ENCODE data around the gene LEKR1.
"Not testable (repeated sequence)": the region's sequence is repeated elsewhere in the genome, so short reads cannot be mapped to it uniquely, and the experiment has no call there.

LEKR1 gene

DNA sequence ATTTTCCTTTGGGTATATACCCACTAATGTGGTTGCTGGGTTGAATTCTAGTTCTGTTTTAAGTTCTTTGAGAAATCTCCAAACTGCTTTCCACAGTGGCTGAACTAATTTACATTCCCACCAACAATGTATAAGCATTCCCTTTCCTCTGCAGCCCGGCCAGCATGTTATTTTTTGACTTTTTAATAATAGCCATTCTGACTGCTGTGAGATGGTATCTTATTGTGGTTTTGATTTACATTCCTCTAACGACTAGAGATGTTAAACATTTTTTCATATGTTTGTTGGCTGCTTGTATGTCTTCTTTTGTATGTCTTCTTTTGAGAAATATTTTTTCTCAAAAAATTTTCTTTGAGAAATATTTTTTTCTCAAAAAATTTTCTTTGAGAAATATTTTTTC, 84.7 kb downstream of the LEKR1 start:
- DNase-seq: not testable (repeated sequence)

GRCh38 chr3:156914300-156914699, 88.1 kb downstream of the LEKR1 start:
- DNase-seq: not testable (repeated sequence)

DNA sequence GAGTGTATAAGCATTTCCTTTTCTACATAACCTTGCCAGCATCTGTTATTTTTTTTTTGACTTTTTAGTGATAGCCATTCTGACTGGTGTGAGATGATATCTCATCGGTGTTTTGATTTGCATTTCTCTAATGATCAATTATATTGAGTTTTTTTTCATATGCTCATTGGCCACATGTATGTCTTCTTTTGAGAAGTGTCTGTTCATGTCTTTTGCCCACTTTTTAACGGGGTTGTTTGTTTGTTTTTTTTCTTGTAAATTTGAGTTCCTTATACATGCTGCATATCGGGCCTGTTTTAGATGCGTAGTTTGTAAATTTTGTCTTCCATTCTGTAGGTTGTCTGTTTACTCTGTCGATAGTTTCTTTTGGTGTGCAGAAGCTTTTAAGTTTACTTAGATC, 89.2 kb downstream of the LEKR1 start:
- no peak for DNase-seq

DNA sequence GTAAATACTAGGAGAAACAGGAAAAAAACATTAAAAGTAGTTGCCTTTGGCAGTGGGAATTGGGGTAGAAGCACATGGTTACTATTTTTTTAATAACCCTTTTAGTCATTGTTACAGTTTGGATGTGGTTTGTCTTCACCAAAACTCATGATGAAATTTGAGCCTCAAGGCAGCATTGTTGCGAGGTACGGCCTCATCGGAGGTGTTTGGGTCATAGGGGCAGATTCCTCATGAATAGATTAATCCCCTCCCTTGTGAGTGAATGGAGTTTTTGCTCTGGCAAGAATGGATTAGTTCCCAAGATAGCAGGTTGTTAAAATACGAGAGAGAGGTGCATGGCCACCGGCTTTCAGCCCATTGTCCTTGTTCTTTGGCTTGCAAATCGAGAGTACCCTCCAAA, 92.6 kb downstream of the LEKR1 start:
- no peak for DNase-seq

GRCh38 chr3:156919818-156920217, 93.7 kb downstream of the LEKR1 start:
- DNase-seq: no peak

DNA sequence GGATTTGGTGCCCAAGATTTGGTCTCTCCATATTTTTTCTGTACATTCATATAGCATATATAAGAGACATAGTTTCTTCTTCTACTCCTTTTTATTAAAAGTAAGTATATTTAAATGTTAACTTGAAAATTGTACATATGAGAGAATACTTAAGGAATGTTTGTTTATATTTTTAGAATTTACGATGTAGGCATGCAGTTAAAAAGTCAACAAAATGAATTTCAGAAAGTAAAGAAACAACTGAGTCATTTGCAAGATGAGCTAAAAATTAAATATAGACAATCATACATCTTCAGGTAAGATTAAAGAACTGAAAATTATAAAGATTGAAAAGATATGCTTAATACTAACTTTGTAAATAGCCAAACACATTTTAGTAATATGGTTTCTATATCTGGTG, 94.2 kb downstream of the LEKR1 start:
- DNase-seq: no peak

GRCh38 chr3:156923349-156923748, 97.2 kb downstream of the LEKR1 start:
- no peak for DNase-seq

DNA sequence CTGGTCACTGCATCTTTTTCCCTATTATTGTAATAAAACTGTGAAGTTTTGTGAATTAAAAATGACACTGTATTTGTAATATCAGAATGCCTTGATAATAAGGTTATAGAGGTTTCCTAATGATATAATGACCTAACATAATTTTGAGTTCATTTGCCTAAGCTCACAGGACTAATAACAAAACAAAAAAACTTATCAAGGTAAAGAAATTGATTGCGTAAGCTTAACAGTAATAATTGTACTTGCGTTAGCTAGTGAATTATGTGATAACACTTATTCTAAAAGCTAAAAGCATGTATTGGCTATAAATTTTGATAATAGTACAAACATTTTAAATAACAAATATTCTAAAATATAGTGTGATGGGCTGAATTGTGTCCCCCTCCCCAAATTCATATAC, 112.6 kb downstream of the LEKR1 start:
- DNase-seq: no peak

DNA sequence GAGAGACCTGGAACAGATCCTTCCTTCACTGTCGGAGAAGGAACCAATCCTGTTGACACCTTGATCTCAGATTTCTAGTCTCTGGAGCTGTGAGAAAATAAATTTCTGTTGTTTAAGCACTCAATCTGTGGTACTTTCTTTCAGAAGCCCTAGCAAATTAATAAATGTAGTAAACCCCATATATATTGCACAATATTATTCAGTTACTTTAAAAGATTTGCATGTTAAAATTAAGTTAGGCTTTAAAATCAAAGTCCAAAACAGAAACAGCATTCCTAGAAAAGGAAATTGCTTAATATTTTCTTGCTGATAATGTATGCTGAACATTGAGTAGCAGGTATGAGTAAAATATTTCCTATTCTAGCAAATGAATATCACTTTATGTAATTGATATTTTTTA, 113.2 kb downstream of the LEKR1 start:
- no peak for DNase-seq

DNA sequence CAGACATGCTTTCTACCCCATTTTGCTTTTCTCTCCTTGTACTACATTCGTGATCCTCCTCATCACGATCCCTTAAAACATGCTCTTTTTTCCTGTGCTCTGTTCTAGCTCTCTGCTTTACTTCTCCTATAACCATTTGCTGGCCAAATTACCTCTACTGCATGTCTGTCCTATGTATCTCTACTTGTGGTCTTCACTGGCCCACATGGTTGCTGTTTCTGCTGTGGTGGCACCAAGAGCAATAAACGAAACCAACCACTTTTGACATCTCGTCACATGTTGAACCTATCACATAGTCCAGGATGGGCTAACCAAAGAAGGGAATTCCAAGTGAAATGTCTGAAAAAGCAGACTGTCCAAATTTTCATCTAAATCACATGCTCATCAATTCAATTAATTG, 115.2 kb downstream of the LEKR1 start:
- DNase-seq: no peak

DNA sequence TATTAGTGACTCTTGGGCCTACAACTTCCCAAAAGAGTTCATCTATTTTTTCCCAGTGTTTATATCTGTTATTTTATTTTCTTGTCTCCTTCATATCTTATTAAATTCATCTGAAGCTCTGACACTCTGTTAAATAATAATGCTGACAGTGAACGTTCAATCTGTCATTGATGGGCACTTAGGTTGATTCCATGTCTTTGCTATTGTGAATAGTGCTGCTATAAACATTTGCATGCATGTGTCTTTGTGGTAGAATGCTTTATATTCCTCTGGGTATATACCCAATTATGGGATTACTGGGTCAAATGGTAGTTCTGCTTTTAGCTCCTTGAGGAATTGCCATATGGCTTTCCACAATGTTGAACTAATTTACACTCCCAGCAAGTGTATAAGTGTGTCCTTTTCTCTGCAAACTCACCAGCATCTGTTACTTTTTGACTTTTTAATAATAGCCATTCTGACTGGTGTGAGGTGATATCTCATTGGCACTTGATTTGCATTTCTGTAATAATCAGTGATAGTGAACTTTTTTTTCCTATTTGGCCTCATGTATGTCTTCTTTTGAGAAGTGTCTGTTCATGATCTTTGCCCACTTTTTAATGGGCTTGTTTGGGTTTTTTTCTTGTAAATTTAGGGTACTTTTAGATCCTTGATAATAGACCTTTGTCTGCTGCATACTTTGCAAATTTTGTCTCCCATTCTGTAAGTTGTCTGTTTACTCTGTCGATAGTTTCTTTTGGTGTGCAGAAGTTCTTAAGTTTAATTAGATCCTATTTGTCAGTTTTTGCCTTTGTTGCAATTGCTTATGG, 122.5 kb downstream of the LEKR1 start:
- DNase-seq: no peak

GRCh38 chr3:156952011-156952410, 125.9 kb downstream of the LEKR1 start:
- no peak for DNase-seq

GRCh38 chr3:156957715-156958114, 131.6 kb downstream of the LEKR1 start:
- DNase-seq: no peak

DNA sequence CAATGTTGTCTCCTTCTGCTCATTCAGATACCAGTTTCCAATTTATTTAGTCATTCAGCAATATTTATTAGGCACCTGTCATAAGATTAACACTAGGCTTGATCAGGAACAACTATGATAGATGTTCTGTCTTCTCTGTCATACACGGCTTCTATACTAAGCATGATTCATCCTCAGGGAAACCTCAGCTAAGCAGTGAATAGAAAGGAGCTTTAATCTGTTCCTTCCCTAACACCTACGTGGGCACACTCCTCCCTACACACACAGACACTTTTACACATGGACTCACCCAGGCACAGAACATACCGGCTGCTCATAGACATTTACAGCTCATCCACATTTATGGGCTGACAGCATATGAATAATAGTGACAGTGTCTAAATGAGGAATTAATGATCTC, 136.9 kb downstream of the LEKR1 start:
- DNase-seq: no peak

DNA sequence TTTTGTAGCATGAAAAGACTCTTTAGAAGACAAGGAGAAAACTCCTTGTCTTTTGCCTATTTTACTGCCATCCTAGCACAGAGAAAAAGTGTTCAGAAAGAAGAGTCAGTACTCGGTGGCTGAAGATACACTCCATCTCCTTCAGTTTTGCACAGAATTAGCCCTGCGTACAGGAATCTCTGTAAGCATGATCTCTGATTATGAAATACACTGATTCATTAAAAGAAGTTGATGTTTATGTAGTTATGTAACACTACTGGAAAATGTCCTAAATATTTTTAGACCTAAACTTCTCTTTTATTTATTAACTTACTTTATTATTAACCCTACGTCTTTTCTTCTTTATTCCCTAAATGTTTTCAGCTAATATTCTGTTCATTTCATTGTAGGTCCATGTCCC, 138.4 kb downstream of the LEKR1 start:
- no peak for DNase-seq

DNA sequence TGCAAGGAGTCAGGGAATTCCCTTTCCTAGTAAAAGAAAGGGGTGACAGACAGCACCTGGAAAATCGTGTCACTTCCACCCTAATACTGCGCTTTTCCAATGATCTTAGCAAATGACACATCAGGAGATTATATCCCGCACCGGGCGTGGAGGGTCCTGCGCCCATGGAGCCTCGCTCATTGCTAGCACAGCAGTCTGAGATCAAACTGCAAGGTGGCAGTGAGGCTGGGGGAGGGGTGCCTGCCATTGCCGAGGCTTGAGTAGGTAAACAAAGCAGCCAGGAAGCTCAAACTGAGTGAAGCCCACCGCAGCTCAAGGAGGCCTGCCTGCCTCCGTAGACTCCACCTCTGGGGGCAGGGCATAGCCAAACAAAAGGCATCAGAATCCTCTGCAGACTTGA, 140.2 kb downstream of the LEKR1 start:
- not testable (repeated sequence) for DNase-seq

- DNase-seq: no peak
These were observed 147.8 kb downstream of the LEKR1 start for GRCh38 chr3:156973954-156974353.

DNA sequence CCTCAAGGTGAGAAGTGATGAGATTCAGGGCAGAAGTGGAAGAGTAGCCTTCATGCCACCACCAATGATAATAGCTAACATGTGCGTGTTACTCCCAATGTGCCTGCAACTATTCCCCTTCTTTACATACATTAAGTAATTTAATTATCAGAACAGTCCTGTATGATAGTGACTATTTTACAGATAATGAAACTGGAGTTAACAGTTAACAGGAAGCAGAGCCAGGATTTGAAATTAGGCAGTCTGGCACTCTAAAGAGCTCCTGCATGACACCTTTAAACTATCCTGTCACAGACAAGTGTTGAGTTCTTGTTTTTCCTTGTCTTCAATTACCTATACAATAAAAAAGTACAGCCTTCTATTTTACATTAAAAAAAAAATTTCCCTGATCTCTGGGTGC, 148.8 kb downstream of the LEKR1 start:
- no peak for DNase-seq

- no peak for DNase-seq
These were observed 149.6 kb downstream of the LEKR1 start for GRCh38 chr3:156975721-156976120.

GRCh38 chr3:156976933-156977332, 150.8 kb downstream of the LEKR1 start:
- no peak for DNase-seq

- DNase-seq: no peak
These were observed 152.4 kb downstream of the LEKR1 start for GRCh38 chr3:156978481-156978961.

GRCh38 chr3:156981005-156981404, 154.9 kb downstream of the LEKR1 start:
- DNase-seq: no peak

- no peak for DNase-seq
These were observed 157.4 kb downstream of the LEKR1 start for GRCh38 chr3:156983559-156983958.

DNA sequence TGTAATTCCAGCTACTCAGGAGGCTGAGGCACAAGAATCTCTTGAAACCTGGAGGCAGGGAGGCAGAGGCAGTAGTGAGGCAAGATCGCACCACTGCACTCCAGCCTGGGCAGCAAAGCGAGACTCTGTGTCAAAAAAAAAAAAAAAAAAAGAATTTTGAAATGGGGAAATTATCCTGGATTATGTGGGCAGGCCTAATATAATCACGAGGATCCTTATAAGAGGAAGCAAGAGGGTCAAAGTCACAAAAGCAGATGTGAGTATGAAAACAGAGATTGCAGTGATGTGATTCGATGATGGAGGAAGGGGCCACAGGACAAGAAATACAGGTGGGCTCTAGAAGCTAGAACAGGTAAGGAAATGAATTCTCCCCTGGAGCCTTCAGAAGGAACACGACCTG, 159.6 kb downstream of the LEKR1 start:
- DNase-seq: no peak

- no peak for DNase-seq
These were observed 161.8 kb downstream of the LEKR1 start for GRCh38 chr3:156987946-156988345.
